CD4-positive, alpha-beta T cell treated with Interferon alpha-2 for 1 hour (primary cell): ENCODE results near the gene TMEM97.
"Not testable (repeated sequence)": the region's sequence is repeated elsewhere in the genome, so short reads cannot be mapped to it uniquely, and the experiment has no call there.

Experiments used
- DNase-seq, 2 donors: peaks; one replicate each; pipeline ENCODE4 v3.0.0-alpha.2; 2020 to 2022

TMEM97 gene

GRCh38 chr17:28338769-28339212, 19.8 kb downstream of the TMEM97 start:
- not testable (repeated sequence) for DNase-seq

GRCh38 chr17:28339431-28339830, 20.4 kb downstream of the TMEM97 start:
- DNase-seq: no peak

DNA sequence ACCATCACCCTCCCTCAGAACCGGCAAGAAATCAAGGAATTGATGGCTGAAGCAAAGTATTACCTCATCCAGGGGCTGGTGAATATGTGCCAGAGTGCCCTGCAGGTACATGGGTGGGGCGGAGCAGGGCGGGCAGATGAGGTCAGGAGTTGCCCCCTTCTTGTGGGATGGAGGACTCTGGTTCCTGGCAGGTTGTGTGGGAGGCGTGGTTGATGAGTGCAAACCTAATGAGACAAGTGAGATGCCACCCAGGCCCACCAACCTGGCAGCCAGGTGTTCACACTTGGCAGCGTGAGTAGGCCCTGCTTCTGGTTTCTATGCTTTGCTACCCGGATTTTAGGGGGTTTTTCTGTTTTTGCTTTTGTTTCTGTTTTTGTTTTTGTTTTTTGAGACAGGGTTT, 21.4 kb downstream of the TMEM97 start:
- no peak for DNase-seq

GRCh38 chr17:28341516-28341915, 22.5 kb downstream of the TMEM97 start:
- no peak for DNase-seq

- no peak for DNase-seq
Measured at GRCh38 chr17:28342313-28342712, 23.3 kb downstream of the TMEM97 start.

- DNase-seq: no peak
Measured at GRCh38 chr17:28343491-28343932, 24.5 kb downstream of the TMEM97 start.

DNA sequence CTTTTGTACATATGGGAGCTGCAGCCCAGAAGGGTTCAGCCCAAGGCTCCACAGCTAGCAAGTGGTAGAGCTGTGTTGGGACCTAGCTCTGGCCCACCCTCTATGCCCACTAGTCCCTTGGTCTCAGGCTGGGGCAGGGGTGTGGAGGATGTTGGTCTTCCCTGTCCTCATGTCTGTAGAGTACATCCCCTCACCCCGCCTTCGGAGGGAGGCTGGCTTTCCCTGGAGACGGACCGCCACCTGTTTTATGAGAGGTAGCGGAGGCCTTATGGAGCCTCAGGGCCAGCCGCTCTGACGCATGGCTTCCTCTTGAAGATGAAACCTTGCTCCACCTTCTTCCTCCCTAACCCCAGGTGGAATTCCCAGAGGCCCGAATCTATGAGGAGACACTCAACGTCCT, 25.0 kb downstream of the TMEM97 start:
- DNase-seq: no peak

DNA sequence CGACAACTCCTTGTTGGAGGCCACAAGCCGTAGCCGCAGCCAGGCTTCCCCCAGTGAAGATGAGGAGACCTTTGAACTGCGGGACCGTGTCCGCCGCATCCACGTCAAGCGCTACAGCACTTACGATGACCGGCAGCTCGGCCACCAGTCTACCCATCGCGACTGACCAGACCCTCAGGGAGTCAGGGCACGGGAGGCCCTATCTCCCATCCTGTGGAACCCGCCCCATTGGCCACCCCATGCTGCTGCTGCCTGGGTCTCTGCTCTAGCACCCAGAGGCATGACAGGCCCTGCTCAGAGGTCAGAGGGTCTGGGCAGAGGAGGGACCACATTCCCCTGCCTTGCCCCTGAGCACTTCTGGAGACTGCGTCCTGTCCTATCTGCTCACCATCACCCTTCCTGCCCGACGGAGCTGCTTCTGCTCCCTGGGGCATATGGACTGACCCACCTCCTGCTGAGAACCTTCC, 25.5 kb downstream of the TMEM97 start:
- DNase-seq: no peak

DNA sequence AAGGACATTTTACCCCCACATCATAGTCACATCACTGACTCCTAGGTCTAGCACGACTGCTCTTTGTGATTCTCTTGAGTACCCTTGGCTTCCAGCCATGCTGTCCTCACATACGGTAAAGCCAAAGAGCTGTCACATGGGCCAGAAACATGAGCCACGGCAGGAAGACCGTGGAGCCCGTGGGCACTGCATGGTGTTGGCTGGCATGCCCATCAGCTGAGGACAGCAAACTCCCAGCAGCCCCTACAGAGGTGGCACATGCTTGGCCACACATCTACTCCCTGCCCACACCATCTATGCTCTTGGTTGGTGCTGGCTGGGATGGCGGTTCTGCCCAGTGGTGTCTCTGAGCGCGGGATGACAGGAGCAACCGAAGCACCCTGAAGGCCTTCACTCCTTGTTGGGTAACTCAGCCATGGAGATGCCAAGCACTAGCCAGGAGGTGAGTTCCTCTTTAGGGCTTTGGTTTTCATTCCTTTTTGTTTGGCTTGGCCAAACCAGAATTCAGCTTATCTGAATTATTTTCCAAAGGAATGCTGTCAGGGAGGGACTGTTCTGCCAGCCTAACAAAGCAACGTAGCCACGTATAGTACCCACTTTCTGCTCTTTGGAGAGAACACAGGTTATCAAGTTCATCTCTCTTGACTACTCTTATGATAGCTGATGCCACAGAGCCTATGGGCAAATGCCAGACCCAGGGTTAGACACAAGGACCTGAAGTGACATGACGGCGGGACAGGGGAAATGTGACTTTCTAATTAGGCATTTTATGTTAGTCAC, 26.6 kb downstream of the TMEM97 start:
- no peak for DNase-seq

- DNase-seq: no peak
Measured at GRCh38 chr17:28346199-28346580, 27.2 kb downstream of the TMEM97 start.

DNA sequence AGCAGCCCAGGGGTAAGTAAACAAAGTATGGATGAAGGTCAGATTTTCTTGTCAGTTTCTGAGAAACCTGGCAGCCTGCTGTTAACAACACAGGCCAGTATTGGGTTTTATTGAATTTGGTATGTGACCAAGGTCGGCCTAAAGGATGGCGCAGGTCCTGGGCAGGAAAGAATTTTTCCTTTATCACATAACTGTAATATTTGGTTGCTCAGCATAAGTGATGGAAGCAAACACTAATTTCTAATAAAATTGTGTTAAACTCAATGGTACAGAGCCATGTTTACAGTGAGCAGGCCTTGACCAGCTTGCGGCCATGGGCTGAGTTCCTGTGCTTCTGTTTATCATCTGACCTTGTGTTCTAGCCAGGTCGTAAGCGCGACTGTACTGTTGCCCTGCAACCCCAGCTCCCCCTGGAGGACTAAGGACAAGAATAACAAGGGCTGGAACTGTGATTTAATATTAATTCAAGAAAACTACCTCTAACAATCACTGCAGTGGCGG, 27.8 kb downstream of the TMEM97 start:
- peak in 1 of 2 donors; percentile 12 for DNase-seq

DNA sequence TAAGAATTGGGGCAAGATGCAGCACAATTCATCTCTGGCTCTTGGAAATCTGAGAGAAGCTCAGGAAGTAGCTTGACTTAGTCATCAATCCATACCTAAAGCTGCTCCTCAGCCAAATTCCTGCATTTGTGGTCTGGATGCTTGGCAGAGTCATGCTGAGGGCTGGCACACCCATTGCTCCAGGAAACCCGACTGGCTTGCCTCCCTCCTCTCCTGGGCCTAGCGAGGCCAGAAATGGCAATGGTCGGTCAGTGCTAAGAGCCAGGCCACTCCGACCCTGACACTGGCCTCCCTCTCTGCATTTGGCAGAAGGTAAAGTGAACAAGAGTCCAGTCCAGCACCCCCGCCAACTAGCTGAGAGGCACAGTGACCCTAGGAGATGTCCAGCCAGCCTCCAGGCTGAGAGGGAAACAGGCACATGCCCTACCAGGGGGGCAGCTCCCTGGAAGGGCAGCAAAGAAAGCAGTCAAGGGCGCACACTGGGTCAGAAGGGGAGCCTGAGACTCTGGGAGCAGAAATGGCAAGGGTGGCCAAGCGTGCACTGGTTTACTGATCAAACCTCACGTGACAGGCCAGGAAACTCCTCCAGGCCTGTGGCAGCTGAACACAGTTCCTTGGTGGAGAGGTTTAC, 28.4 kb downstream of the TMEM97 start:
- no peak for DNase-seq

GRCh38 chr17:28348979-28349378, 30.0 kb downstream of the TMEM97 start:
- DNase-seq: no peak

DNA sequence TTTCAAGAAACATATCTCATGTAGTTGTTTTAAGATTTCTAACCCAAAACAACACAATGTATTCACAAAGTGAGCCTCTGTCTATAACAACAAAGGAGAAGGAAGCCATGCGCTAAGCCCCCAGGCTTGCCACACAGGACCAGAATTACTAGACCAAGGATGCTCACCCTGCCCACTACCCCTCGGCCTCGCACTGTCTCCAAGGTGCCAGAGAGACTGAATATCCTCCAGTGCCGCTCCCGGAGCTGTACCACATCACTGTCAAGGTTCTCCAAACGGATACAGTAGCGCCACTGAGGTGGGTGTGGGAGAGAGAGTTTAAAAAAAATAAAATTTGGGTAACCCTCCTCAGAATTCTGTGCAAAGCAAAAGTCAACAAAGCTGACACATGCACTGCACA, 31.3 kb downstream of the TMEM97 start:
- no peak for DNase-seq

DNA sequence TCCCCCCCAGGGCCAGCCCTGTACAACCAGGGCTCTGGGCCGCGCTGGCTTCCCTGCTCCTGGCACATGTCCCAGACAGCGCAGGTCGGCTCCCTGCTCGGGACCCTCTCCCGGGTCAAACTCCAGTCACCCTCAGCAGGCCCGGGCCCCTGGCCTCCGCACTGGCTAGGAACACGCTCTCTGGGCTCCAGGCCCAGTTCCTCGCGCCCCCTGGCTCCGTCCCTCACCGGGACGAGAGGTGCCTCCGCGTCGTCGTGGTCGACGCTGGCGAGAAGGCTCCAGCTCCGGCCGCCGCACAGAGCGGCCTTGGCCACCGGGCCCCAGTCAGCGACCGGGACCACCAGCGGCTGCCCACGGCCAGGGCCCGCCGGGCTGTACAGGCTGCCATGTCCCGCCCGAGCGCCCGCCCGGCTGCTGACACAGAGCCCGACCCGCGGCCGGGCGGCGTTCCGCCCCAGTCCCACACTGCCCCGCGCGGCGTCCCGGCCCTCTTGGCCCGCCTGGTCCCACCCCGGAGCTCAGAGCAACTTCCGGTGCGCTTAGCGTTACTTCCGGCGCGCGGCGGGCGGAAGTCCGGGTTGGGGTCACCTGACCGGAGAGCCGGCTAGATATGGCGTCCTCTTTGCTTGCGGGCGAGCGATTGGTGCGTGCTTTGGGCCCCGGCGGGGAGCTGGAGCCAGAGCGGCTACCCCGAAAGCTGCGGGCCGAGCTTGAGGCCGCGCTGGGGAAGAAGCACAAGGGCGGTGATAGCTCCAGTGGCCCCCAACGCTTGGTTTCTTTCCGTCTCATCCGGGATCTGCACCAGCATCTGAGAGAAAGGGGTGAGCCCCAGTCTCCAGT, 38.3 kb downstream of the TMEM97 start, which contains the start of gene POLDIP2:
POLDIP2 (minus strand) TSS at position 467 of the 840 bp plus-strand sequence; CDS start at position 388, 79 bp downstream.
- peak; percentile 95 to 97 for DNase-seq

- DNase-seq: no peak
Measured at GRCh38 chr17:28357901-28358197, 38.8 kb downstream of the TMEM97 start.

GRCh38 chr17:28363186-28363585, 44.2 kb downstream of the TMEM97 start:
- no peak for DNase-seq

DNA sequence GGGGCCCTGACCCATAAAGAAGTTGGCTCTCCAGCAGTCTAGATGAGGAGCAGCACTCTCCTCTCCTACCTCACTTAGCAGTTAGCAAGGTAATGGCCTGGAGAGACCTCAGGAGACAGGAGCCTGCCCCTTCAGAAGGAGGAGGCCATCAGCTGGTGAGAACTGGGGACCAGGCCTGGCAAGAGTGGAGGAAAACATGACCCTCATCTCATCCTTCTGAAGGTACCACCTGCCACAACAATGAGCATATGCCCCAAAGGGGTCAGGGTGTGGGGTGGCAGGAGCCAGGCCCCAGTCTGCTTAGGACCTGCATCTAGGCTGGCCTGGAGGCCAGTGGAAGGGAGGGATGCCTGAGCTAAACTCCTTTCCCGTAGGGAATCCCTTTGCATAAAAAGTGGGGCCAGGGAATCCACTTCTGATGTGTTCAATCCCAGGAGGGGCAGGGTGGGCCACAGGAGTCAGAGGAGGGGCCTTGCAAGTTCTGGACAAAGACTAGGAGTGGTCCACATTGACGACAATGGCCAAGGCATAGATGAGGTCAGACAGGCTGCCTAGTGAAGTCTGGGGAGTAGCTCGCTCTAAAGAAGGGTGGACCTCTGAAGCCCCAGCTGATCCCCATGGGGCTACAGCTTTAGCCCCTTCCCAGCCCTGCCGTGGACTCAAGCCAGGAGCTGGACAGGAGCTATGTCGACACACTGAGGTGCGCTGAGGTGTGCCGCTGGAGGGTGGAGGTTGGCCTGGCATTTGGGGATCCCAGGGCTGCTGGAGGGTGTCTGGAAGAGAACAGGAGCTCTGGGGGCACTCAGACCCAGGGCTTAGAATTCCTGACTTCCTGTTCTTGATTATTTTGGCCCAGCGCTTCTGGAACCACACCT, 45.0 kb downstream of the TMEM97 start:
- no peak for DNase-seq

DNA sequence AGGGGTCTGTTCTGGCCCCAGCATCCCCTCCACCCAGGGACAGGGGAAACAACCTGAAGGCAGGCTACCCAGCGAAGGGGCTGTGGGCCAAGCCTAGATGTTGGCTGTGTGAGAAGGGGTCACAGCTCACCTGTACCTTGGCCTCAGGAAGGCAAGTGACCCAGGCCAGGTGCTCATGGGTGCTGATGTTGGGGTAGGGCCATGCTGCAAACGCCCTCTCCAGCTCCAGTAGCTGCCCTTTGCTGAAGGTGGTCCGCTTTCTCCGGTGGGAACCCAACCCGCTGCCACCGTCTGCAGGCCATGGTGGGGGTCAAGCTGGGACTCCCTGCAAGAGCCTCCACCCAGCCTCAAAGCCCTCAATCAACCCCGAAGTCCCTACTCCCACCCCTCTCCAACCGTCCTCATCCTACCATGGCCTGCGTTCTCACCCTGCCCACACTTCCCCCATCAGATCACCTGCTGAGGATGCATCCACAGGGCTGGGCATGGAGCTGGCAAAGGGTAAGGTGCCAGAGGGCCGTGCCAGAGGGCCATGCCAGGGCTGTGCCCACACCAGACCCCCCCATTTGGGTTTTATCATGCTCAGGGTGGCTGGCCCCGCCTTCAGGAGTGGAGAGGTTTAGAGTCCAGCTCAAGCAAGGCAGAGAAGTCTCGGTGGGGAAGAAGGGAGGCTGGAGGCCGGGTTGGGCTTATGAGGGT, 45.8 kb downstream of the TMEM97 start, which contains the start of gene SEBOX:
SEBOX (minus strand) TSS at position 535 of the 699 bp plus-strand sequence; CDS start at position 487, 48 bp downstream.
- DNase-seq: no peak

GRCh38 chr17:28365487-28365886, 46.5 kb downstream of the TMEM97 start:
- no peak for DNase-seq

GRCh38 chr17:28366605-28367004, 47.6 kb downstream of the TMEM97 start:
- no peak for DNase-seq
